Measurements from ENCODE around the gene LPIN2.
"Not testable (repeated sequence)": the region's sequence is repeated elsewhere in the genome, so short reads cannot be mapped to it uniquely, and the experiment has no call there.

Gene LPIN2

DNA sequence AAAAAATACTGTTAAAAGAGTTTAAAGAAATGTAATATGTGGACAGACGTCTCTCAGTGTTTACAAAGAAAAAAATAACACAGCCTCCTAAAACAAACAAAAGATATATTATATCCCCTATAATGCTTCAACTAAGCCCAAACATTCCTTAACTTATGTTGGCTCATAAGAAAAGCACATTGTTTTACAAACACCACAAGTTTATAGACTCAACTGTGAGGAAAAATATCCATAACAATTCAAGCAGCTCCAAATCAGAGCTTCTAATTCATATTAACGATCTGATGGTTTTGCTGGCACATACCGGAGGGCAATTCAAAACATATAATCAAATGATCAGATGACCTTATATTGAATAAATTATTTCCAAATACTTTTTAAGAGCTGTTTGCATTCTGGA is 5.5 kb downstream of the LPIN2 start:
- TF ChIP-seq ZNF274 (IDR thresholded peaks at IDR 0.05; ENCODE audit: low read depth, low read length) = no peak
- H3K4me3 ChIP-seq (ENCODE audit: low read length) = no peak overlapping the region

DNA sequence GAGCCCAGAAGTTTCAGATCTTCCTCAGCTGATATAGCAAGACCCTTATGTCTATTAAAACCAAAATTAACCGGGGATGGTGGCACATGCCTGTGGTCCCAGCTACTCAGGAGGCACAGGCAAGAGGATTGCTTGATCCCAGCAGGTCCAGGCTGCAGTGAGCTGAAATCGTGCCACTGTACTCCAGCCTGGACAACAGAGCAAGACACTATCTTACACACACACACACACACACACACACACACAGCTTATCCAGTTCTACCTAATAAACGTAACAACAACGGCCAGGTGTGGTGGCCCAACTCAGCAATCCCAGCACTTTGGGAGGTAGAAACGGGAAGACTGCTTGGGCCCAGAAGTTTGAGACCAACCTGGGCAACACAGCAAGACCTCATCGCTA is 7.5 kb downstream of the LPIN2 start:
- H3K4me3 ChIP-seq (ENCODE audit: low read length) = no peak overlapping the region
- no peak for TF ChIP-seq ZNF274 (IDR thresholded peaks at IDR 0.05; ENCODE audit: low read depth, low read length)

DNA sequence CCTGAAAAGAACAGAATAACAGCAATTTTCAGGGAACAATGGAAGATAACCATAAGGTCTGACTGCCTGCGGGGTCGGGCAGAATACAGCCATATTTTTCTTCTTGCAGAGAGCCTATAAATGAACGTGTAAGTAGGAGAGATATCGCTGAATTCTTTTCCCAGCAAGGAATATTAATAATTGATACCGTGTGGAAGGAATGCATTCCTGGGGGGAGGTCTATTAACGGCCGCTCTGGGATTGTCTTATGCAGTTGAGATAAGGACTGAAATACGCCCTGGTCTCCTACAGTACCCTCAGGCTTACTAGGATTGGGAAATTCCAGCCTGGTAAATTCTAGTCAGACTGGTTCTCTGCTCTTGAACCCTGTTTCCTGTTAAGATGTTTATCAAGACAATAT is 9.2 kb downstream of the LPIN2 start:
- H3K4me3 ChIP-seq (ENCODE audit: low read length) = not testable (repeated sequence)

DNA sequence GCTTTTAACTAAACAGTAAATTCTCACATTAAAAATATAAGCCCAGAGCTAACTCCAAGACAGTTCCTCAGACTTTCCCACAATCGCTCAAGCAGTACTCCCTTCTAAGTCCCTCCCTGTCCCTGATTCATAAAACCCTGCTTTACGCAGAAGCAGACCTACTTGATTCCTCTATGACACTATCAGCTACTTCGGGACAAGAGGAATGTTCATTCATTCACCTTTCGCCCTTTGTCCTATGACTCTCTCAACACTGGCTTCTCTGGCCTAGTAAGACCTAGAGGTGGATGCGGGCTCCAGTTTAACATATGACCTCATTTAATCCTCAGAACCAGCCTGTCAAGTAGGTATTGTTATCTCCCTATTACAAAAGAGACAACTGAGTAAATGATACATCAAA is 10.2 kb downstream of the LPIN2 start:
- TF ChIP-seq ZNF274 (IDR thresholded peaks at IDR 0.05; ENCODE audit: low read depth, low read length) = no peak
- no peak overlapping the region for H3K4me3 ChIP-seq (ENCODE audit: low read length)

DNA sequence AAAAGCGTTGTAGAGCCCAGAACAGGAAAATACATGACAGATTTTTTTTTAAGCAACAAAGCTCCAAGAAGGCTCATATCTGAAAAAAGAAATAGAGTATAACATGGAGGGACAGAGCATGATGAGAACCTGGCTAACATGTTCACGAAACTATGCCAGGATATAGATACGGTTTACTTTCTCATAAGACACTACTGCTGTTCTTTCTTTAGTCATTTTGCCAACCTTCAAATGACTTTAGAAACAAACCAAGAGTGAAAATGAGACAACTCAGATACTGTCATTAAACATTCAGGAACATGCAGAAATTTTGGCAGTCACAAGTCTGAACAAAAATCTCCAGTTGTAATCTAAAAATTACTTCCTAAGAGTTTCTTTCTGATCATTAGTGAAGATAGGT is 14.3 kb downstream of the LPIN2 start:
- TF ChIP-seq ZNF274 (IDR thresholded peaks at IDR 0.05; ENCODE audit: low read depth, low read length) = no peak
- H3K4me3 ChIP-seq (ENCODE audit: low read length) = no peak overlapping the region

DNA sequence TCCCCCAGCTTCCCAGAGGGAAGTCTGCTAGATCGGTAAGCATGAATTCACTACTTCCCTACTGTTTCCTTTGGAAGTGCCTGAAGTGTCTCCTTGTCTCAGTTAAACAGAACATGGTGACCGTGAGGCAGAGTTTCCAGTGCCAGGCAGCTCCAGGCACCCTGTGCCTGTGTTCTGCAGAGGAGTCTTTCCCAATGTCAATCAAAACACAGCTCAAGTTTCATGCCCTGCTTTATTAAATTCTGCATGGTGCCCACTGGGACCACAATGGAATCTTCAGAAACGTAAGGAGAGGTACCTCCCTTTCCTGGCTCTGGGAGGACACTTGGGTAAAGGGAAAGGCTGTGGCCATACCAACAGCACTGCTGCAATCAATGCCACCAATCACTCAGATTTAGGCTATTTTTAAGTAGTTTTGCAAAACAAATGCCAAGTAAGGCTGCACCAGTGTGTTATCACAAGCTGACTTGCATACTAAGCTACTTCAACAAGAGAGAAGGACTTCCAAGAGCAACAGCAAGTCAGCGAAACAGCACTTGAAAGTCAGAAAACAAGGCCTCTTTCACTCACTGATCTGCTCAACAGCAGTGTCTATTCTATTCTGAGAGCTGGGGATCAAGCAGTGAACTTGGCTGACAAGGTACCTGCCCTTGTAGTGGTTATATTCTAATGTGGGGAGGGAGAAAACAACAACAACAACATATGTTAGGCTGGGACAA is 14.9 kb downstream of the LPIN2 start:
- H3K4me3 ChIP-seq (ENCODE audit: low read length) = no peak overlapping the region
- no peak for TF ChIP-seq ZNF274 (IDR thresholded peaks at IDR 0.05; ENCODE audit: low read depth, low read length)

DNA sequence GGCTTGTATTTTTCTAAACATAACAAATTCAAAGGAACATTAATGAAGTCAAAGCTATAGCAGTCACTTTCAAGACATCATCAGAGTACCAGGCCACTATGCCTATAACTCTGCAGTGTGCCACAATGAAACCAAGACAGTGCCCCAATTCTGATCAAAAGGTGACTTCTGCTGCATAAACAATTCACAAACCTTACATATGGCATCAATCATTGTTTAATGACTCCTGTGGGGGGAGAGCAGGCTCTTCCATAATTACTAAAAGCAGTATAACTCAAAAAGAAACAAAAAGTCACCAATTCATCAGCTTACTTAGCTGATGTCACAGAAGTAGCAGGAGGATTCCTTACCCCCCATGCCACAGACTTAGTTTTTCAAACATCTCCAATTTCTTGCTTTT is 15.5 kb downstream of the LPIN2 start:
- no peak for TF ChIP-seq ZNF274 (IDR thresholded peaks at IDR 0.05; ENCODE audit: low read depth, low read length)
- H3K4me3 ChIP-seq (ENCODE audit: low read length) = no peak overlapping the region

DNA sequence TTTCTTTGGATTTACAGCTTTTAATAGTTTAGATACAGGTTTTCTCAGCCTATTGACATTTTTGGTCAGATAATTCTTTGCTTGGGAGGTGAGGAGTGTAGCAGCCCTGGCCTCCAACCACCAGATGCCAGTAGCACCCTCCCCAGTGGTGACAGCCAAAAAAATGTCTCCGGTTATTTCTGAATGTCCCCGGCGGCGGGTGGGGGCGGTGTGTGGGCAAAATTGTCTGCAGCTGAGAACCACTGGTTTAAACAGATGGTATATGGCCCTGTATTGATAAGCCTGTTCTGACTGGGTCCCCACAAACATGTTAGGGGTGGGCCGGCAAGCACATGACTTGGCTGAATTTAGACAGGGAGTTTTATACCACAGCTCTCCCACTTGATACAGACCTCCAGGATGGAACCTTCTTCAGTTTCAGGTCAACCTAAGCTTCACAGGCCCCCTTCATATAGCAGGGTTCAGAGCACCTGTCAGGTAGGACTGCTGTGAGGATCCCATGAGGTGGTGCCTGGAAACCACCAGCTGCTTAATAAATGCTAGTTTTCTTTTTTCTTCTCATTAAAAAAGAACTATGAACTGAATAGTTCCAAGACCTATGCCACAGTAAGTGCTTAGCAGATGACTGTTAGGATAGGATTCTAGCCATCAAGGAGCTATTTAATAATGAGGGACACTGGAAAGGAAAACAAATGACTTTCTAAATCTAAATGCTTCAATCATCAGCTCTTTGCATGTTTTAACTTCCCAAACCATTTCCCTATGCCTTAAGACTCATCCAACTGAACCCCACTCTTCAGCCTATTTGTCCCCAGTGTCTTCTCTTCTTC is 18.1 kb downstream of the LPIN2 start:
- H3K4me3 ChIP-seq (ENCODE audit: low read length) = no peak overlapping the region

DNA sequence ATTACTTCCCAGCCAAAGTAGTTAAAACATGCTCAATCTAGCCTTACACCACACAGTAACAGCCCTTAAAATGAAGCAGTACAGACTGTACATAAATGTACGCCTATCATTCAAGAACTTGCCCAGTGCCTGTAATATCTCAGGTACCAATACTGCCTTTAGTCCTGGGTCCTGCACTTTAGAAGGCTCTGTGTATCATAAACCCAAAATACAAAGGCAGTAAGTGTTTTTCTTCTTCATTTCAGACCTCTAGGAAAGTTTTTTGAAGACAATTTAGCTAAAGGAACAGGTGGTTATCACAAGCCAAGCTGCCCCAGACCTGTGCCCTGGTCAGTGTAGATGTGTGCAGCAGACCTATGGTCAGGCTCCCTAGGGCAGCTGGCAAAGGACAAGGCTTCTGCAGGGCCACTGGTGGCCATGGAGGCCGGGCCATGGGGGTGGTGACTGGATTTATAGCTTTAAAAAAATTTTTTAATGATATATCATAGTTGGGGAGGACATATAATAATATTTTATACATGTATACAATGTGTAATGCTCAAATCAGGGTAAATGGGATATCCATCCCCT is 18.8 kb downstream of the LPIN2 start:
- TF ChIP-seq ZNF274 (IDR thresholded peaks at IDR 0.05; ENCODE audit: low read depth, low read length) = no peak
- H3K4me3 ChIP-seq (ENCODE audit: low read length) = no peak overlapping the region

More for the DNA sequence above, 18.1 kb downstream of the LPIN2 start:
- no peak for TF ChIP-seq ZNF274 (IDR thresholded peaks at IDR 0.05; ENCODE audit: low read depth, low read length)

DNA sequence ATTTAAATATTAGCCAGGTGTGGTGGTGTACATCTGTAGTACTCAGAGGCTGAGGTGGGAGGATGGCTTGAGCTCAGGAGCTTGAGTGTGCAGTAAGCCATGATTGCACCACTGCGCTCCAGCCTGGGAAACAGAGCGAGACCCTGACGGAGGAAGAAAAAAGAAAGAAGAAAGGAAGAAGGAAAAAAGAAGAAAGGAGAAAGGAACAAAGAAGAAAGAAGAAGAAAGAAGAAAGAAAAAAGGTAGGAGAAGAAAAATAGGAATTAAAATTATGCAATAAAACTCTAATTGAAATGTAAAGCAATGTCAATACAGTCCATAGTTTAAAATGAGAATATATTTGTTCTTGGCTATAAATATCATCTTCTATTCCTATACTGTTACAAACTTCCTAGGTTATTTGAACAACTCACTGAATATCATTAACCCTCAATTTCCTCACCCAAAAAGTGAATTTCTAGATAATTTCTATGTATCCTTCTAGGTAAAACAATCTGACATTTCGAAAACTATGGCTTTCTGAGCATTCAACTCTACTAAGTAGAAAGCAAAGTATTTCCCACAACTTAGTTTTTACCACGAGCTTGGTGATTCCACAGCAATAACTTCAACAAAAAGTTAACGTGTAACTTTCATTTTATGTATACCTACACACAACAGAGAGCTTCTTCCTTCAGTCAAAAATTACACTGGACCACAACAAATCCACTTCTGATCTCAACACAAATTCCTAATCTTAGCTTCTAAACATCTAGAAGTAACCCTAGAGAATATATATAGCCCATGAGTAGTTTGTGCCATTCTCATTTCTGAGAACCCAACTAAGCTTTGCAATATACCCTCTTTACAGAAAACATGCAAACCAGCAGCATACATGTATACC is 19.7 kb downstream of the LPIN2 start:
- H3K4me3 ChIP-seq (ENCODE audit: low read length) = no peak overlapping the region
- no peak for TF ChIP-seq ZNF274 (IDR thresholded peaks at IDR 0.05; ENCODE audit: low read depth, low read length)

DNA sequence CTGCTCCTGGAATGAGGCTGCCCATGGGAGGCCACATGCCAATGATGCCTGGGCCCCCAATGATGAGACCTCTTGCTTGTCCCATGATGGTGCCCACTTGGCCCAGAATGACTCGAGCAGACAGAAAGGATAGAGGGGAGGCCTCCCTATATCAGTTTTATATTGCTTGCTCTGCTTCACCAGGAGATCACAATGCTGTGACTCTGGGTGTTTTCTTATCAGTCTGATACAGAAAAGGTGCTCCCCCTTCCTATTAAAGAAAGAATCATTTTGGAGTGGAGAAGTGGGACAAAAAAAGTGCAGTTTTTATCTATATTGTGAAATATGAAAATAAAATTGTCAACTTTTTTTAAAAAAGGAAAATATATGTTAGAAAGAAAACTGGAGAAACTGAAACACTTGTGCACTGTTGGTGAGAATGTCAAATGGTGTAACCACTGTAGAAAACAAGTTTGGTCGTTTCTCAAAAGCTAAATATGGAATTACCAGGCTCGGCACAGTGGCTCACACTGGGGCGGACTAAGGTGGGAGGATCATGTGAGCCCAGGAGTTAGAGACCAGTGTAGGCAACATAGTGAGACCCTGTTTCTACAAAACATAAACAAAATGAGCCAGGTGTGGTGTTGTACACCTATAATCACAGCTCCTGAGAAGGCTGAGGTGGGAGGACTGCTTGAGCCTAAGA is 21.8 kb downstream of the LPIN2 start:
- no peak overlapping the region for H3K4me3 ChIP-seq (ENCODE audit: low read length)
- no peak for TF ChIP-seq ZNF274 (IDR thresholded peaks at IDR 0.05; ENCODE audit: low read depth, low read length)

DNA sequence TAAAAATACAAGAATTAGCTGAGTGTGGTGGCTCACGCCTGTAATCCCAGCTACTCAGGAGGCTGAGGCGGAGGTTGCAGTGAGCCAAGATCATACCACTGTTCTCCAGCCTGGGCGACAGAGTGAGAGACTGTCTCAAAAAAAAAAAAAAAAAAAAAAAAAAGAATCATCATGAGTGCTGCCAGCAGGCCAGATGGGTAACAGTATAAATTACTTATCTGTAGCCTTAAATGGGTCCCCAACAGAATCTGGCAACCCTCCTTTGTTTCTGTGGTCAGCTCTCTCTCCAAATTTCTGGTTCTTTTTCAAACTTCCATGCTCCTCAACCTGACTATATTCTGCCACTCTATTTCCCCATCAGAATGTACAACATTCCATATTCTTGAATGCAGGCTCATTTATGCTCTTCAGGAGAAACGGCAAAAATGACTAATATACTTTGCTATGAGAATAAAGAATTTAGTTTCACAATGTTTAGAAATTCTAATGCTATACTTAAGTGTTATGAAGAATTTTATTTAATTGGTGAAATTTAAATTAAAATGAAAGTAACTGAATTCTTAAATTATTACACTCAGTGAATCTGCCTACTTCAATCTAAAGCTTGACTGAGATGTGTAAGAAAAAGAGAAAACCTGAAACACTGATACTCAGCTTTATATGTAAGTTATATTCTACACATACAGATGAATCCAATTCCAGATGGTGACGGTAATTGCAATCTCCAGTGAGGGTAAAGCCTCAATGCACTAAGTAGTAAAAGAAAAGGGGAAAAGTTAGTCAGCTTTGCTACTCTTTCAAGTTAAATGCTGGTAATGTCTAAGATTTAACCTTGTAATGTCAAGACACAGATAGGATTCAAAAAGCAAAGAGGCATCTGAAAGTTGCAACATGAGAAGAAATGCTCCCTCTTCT is 24.8 kb downstream of the LPIN2 start:
- TF ChIP-seq ZNF274 (IDR thresholded peaks at IDR 0.05; ENCODE audit: low read depth, low read length) = no peak
- H3K4me3 ChIP-seq (ENCODE audit: low read length) = no peak overlapping the region

Data from GM08714 (cell line).